ENCODE results near the gene TACO1. TPM values are rescaled to one million over a fixed set of nuclear protein-coding genes. Genes with fewer than 3 reads are reported as not detected.

The TACO1 gene
- 14.2 to 18.9 TPM (median 16.2 TPM) in 3 replicates for total RNA-seq

DNA sequence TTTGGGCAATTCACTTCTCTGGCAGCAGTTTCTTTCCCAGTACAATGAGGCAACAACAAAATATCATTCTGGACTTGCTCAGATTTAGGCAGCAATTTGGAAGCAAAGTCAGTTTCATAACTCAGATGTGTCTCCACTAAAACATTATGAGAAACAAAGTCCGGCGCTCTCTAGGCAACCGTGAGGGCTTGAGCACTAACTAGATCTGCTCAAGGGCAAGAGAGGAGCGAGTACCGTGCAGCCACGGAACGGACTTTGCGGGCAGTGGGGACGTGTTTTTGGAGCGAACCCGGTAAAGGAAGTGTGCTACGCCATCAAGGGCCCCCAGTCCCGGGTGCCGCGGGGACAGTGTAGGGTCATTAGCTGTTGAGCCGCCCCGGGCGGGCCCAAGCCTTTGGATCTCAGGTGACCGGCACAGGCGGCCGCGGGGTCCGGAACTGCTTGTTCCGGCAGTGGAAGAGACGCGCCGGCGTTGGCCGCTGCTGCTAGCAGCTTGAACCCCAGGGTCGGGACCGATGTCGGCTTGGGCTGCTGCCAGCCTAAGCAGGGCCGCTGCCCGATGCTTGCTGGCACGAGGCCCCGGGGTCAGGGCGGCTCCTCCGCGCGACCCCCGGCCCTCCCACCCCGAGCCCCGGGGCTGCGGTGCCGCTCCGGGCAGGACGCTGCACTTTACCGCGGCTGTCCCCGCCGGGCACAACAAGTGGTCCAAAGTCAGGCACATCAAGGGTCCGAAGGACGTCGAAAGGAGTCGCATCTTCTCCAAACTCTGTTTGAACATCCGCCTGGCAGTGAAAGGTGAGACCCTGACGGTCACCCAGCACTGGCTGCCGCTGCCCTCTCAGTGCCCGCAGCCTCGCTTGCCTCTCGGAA is at the start of gene TACO1:
Gene TACO1 (plus strand): TSS at position 327 of the 870 bp plus-strand sequence. CDS start 189 bp downstream, at position 516.
- TF ChIP-seq, protein P1, sequence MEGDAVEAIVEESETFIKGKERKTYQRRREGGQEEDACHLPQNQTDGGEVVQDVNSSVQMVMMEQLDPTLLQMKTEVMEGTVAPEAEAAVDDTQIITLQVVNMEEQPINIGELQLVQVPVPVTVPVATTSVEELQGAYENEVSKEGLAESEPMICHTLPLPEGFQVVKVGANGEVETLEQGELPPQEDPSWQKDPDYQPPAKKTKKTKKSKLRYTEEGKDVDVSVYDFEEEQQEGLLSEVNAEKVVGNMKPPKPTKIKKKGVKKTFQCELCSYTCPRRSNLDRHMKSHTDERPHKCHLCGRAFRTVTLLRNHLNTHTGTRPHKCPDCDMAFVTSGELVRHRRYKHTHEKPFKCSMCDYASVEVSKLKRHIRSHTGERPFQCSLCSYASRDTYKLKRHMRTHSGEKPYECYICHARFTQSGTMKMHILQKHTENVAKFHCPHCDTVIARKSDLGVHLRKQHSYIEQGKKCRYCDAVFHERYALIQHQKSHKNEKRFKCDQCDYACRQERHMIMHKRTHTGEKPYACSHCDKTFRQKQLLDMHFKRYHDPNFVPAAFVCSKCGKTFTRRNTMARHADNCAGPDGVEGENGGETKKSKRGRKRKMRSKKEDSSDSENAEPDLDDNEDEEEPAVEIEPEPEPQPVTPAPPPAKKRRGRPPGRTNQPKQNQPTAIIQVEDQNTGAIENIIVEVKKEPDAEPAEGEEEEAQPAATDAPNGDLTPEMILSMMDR (IDR thresholded peaks at IDR 0.05; ENCODE audit: unreplicated experiment): no peak
- Mint-ChIP-seq H3K27ac (peak within 1 kb of the TSS; percentile 77), H3K36me3 (peaks cover 9% of the 10 kb centered on the region), H3K4me3 (peak within 1 kb of the TSS; percentile 90), H3K9me3 (no peaks in the 10 kb centered on the region), H3K27me3 (ENCODE audit: low read depth) (no peaks in the 10 kb centered on the region), H3K4me1 (peaks cover 13% of the 10 kb centered on the region)
- peak; percentile 38 to 71 for DNase-seq (ENCODE audit: low spot score in 2 of 2, unreplicated experiment in 2 of 2)

DNA sequence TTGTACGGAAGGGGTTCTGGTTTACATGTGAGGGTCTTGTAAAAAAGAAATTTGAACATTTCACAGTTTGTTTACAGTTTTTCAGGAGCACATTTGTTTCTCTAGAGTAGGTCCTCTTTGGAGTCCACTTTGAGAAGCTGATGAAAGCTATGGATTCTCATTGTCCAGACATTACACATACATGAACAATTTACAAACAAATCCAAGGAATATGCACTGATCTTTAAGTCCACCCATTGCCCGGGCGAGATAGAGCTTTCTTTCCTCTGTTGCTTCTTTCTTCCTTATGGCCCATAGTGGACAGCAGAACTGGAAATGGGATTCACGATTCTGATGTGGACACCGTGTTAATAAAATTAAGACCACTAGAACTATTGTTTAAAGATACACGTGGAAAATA is 48.5 kb upstream of the TACO1 start:
- peaks cover 12% of the 10 kb centered on the region for H3K36me3 Mint-ChIP-seq
- peak overlapping the region; percentile 99 for H3K4me3 Mint-ChIP-seq
- H3K4me1 Mint-ChIP-seq: peaks cover 35% of the 10 kb centered on the region
- no peak for DNase-seq (ENCODE audit: low spot score in 2 of 2, unreplicated experiment in 2 of 2)
- peak overlapping the region; percentile 95 for H3K27ac Mint-ChIP-seq
- TF ChIP-seq, protein P1 (IDR thresholded peaks at IDR 0.05; ENCODE audit: unreplicated experiment): no peak
- peaks cover 5% of the 10 kb centered on the region for H3K9me3 Mint-ChIP-seq
- no peaks in the 10 kb centered on the region for H3K27me3 Mint-ChIP-seq (ENCODE audit: low read depth)

DNA sequence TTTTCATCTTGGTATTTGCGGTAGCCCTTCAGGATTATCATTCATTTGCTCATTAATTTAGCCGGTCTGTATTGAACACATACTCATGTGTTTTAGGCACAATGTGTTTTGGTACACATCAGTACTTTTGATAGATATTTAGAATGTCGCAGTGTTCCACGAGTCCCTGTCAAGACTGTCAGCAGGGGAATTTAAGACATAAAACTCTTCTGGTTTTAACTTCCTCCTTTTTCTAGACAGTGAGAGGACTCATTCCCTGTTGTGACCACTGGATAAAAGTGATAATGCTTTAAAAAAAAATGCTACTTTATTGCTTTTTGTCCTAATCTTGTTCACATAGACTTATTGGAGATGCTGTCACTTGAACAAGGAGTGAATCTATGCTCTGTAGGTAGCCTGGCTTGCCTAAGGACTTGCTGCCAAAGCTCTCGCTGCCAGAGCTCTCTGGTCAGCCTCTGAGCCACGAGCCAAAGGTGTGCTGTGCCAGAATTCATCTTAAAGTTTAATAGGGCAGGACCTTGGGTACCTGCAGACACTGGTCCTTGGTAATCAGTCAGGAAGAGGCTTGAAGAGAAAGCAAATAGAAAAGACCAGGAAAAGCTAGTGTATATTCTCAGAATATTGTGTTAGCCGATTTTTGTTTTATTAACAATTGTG is 45.1 kb upstream of the TACO1 start:
- Mint-ChIP-seq H3K27ac (no peak overlapping the region), H3K27me3 (ENCODE audit: low read depth) (no peaks in the 10 kb centered on the region), H3K36me3 (peaks cover 18% of the 10 kb centered on the region), H3K9me3 (peaks cover 9% of the 10 kb centered on the region), H3K4me3 (no peak overlapping the region), H3K4me1 (peaks cover 29% of the 10 kb centered on the region)
- TF ChIP-seq, protein P1 (IDR thresholded peaks at IDR 0.05; ENCODE audit: unreplicated experiment): no peak
- no peak for DNase-seq (ENCODE audit: low spot score in 2 of 2, unreplicated experiment in 2 of 2)

DNA sequence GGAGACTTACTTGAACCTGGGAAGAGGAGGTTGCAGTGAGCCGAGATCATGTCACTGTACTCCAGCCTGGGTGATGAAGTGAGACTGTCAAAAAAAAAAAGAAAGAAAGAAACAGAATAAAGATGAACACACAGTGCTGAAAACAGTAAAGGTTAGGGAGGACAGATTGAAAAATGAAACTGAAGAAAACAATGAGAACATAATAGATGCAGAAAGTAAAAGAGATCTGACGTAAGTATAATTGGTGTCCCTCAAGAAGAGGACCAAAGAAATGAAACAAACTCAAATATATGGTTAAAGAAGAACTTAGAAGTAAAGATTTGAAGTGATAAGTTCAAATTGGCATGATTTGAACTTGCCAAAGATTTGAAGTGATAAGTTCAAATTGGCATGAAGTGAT is 43.3 kb upstream of the TACO1 start:
- peaks cover 18% of the 10 kb centered on the region for H3K36me3 Mint-ChIP-seq
- H3K9me3 Mint-ChIP-seq: peaks cover 9% of the 10 kb centered on the region
- no peak for DNase-seq (ENCODE audit: low spot score in 2 of 2, unreplicated experiment in 2 of 2)

DNA sequence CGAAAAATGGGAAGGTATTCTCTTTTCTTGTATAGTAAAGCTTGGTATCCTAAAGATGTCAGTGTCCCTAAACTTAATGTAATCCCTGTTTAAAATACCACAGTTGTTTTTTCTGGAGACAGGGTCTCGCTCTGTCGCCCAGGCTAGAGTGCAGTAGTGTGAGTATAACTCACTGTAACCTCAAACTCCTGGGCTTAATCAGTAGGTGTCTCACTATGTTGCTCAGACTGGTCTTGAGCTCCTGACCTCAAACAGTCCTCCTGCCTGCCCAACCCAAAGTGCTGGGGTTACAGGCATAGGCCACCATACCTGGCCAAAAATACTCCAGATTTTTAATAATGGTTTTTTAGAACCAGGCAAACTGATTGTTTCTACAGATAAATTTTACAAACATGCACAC is 42.3 kb upstream of the TACO1 start:
- no peak for DNase-seq (ENCODE audit: low spot score in 2 of 2, unreplicated experiment in 2 of 2)
- H3K9me3 Mint-ChIP-seq: peaks cover 9% of the 10 kb centered on the region
- H3K4me1 Mint-ChIP-seq: peaks cover 8% of the 10 kb centered on the region
- no peaks in the 10 kb centered on the region for H3K27me3 Mint-ChIP-seq (ENCODE audit: low read depth)
- TF ChIP-seq, protein P1 (IDR thresholded peaks at IDR 0.05; ENCODE audit: unreplicated experiment): no peak
- H3K4me3 Mint-ChIP-seq: no peak overlapping the region
- H3K27ac Mint-ChIP-seq: no peak overlapping the region
- H3K36me3 Mint-ChIP-seq: peaks cover 18% of the 10 kb centered on the region

More for the DNA sequence above, 43.3 kb upstream of the TACO1 start:
- Mint-ChIP-seq H3K4me3 (no peak overlapping the region), H3K27me3 (ENCODE audit: low read depth) (no peaks in the 10 kb centered on the region), H3K27ac (no peak overlapping the region), H3K4me1 (peaks cover 19% of the 10 kb centered on the region)
- TF ChIP-seq, protein P1 (IDR thresholded peaks at IDR 0.05; ENCODE audit: unreplicated experiment): no peak
